BE2C (cell line): ENCODE data around the gene SYNGR1.

Source experiments
- DNase-seq: peaks from one replicate; pipeline ENCODE4 v3.0.0-alpha.2; 2020
- H3K27me3 ChIP-seq: fragments of 250-450 bp; sonication (Bioruptor Pico); 2 replicates; pipeline ENCODE4 v1.5.1; 2020; ENCODE audit warnings: mild to moderate bottlenecking
- H3K36me3 ChIP-seq: fragments of 250-450 bp; sonication (Bioruptor Pico); 2 replicates; pipeline ENCODE4 v1.5.1; 2020; ENCODE audit warnings: mild to moderate bottlenecking
- H3K4me1 ChIP-seq: fragments of 250-450 bp; sonication (Bioruptor Pico); 2 replicates; pipeline ENCODE4 v1.5.1; 2020
- H3K4me3 ChIP-seq: 2 replicates; pipeline ENCODE4 v1.5.1; 2011; ENCODE audit warnings: low read depth, low read length
- H3K9me3 ChIP-seq: fragments of 250-450 bp; sonication (Bioruptor Pico); 2 replicates; pipeline ENCODE4 v1.5.1; 2020
- TF ChIP-seq, protein P1 (sequence below): IDR thresholded peaks from 2 replicates; pipeline ENCODE4 v1.5.1; 2012; ENCODE audit warnings: mild to moderate bottlenecking, low read depth, low read length

The SYNGR1 gene

DNA sequence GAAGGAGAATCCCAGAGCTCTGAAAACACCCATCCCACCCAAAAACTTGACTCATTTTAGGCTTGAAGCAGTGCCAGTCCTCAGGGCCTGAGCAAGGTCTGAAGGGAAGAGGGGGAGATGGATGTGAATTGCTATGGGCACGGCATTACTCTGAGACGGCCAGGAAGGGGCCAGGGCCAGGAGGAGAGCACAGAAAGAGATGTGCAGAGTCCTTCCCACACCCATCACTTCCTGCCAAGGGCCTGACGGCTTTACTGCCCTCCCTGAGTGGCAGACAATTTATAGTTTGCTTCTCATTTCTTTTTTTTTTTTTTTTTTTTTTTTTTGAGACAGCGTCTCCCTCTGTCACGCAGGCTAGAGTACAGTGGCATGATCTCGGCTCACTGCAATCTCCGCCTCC is 72.3 kb downstream of the SYNGR1 start:
- no peaks in the 10 kb centered on the region; the same call in 1 of the 2 replicates for H3K4me1 ChIP-seq
- no peaks in the 10 kb centered on the region for H3K9me3 ChIP-seq
- peaks cover 61% of the 10 kb centered on the region for H3K36me3 ChIP-seq
- no peaks in the 10 kb centered on the region for H3K27me3 ChIP-seq
- DNase-seq = no peak
- H3K4me3 ChIP-seq = no peak overlapping the region
- TF ChIP-seq, protein P1, sequence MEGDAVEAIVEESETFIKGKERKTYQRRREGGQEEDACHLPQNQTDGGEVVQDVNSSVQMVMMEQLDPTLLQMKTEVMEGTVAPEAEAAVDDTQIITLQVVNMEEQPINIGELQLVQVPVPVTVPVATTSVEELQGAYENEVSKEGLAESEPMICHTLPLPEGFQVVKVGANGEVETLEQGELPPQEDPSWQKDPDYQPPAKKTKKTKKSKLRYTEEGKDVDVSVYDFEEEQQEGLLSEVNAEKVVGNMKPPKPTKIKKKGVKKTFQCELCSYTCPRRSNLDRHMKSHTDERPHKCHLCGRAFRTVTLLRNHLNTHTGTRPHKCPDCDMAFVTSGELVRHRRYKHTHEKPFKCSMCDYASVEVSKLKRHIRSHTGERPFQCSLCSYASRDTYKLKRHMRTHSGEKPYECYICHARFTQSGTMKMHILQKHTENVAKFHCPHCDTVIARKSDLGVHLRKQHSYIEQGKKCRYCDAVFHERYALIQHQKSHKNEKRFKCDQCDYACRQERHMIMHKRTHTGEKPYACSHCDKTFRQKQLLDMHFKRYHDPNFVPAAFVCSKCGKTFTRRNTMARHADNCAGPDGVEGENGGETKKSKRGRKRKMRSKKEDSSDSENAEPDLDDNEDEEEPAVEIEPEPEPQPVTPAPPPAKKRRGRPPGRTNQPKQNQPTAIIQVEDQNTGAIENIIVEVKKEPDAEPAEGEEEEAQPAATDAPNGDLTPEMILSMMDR = no peak

DNA sequence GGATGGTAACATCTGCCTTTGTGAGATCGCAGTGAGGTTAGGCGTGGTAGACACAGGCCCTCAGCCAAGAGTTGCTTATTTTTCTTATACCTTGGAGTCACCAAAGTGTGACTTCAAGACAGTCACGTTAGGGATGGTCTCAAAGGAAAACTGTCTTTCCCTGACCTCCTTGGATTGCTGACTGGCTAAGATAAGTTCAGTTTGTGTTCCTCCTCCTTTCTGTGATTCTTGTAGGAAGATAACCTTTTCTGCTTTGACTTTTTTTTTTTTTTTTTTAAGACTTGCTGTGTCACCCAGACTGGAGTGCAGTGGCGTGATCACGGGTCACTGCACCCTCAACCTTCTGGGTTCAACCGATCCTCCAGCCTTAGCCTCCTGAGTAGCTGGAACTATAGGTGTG is 72.9 kb downstream of the SYNGR1 start:
- H3K36me3 ChIP-seq = peaks cover 61% of the 10 kb centered on the region
- H3K9me3 ChIP-seq = no peaks in the 10 kb centered on the region
- DNase-seq = no peak
- H3K4me3 ChIP-seq = no peak overlapping the region
- TF ChIP-seq, protein P1 = no peak
- H3K4me1 ChIP-seq = no peaks in the 10 kb centered on the region; the same call in 1 of the 2 replicates
- H3K27me3 ChIP-seq = no peaks in the 10 kb centered on the region

DNA sequence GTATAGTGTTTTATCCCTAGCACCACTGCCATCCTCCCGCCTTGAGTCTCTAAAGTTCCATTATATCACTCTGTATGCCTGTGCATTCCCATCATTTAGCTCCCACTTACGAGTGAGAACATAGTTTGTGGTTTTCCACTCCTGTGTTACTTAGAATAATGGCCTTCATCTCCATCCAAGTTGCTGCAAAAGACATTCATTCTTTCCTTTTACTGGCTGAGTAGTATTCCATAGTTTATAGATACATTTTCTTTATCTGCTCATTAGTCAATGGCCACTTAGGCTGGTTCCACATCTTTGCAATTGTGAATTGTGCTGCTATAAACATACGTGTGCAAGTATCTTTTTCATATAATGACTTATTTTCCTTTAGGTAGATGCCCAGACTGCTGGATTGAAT is 74.2 kb downstream of the SYNGR1 start:
- H3K4me3 ChIP-seq = no peak overlapping the region
- H3K36me3 ChIP-seq = peaks cover 57% of the 10 kb centered on the region
- H3K9me3 ChIP-seq = no peaks in the 10 kb centered on the region
- DNase-seq = no peak
- no peaks in the 10 kb centered on the region for H3K27me3 ChIP-seq
- no peaks in the 10 kb centered on the region for H3K4me1 ChIP-seq
- TF ChIP-seq, protein P1 = no peak

DNA sequence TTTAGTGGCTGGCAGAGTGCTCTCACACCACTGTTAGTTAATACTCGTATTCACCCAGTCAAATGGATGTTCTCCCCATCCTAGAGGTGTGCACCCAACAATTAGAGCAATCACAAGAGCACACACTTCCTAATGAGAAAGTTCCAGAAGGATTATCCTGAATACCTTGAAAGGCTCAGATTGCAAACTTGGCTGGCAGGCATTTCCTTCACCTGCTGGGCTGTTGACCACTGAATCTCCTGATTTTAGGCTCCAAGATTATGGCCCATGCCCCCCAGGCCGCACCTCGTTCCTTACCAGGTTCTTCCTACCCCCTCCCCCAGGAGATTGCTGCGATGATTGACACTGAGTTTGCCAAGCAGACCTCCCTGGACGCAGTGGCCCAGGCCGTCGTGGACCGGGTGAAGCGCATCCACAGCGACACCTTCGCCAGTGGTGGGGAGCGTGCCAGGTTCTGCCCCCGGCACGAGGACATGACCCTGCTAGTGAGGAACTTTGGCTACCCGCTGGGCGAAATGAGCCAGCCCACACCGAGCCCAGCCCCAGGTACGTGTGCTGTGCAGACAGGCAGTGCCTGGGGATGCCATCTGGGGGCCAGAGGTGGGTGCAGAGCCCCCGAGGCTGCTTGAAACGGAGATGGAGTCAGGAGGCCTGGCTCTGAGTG is 76.7 kb downstream of the SYNGR1 start:
- no peak for DNase-seq
- Histone ChIP-seq H3K36me3 (peaks cover 53% of the 10 kb centered on the region), H3K4me3 (no peak overlapping the region), H3K4me1 (no peaks in the 10 kb centered on the region), H3K9me3 (no peaks in the 10 kb centered on the region), H3K27me3 (no peaks in the 10 kb centered on the region)
- TF ChIP-seq, protein P1 = no peak

DNA sequence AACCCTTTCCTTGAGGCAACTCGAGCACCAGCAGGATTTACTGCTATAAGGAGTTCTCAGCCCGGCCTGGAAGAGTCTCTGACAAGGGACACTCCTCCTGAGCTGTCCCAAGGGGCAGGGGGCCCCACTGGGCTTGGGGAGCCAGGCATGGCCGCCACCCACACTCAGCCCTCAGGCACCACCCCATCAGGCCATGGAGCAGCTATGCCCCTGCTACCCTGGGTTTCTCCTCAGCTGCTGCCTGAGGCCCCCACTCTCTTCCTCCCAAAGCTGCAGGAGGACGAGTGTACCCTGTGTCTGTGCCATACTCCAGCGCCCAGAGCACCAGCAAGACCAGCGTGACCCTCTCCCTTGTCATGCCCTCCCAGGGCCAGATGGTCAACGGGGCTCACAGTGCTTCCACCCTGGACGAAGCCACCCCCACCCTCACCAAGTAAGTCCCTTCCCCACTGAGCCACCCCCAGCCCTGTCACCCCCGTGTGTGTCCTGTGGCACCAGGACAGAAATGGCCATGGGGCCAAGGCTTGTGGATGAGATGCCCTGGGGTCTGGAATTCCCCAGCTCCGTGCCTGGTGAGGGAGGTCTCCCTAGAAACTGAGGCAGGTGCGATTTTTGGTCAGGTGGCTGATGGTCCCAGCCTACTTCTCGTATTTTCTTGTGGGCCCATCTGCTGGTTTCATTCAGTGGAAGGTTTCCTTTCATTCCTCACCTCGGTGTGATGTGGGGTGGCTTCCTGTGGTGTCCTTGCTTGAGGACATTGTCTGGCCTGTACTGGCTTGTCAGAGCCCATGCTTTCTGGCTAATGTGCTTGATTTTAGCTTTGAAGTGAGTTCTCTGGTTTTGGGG is 78.2 kb downstream of the SYNGR1 start:
- TF ChIP-seq, protein P1 = no peak
- no peaks in the 10 kb centered on the region for H3K9me3 ChIP-seq
- no peaks in the 10 kb centered on the region for H3K27me3 ChIP-seq
- H3K36me3 ChIP-seq = peaks cover 54% of the 10 kb centered on the region
- no peak for DNase-seq
- no peaks in the 10 kb centered on the region for H3K4me1 ChIP-seq
- no peak overlapping the region for H3K4me3 ChIP-seq

GRCh38 chr22:39428597-39429071 is 78.8 kb downstream of the SYNGR1 start:
- TF ChIP-seq, protein P1 = no peak
- Histone ChIP-seq H3K4me1 (no peaks in the 10 kb centered on the region), H3K27me3 (no peaks in the 10 kb centered on the region), H3K4me3 (no peak overlapping the region), H3K9me3 (no peaks in the 10 kb centered on the region), H3K36me3 (peaks cover 51% of the 10 kb centered on the region)
- DNase-seq = no peak
